Measurements from ENCODE around the gene SLC16A10.
"Not testable (repeated sequence)": the region's sequence is repeated elsewhere in the genome, so short reads cannot be mapped to it uniquely, and the experiment has no call there.

DNA sequence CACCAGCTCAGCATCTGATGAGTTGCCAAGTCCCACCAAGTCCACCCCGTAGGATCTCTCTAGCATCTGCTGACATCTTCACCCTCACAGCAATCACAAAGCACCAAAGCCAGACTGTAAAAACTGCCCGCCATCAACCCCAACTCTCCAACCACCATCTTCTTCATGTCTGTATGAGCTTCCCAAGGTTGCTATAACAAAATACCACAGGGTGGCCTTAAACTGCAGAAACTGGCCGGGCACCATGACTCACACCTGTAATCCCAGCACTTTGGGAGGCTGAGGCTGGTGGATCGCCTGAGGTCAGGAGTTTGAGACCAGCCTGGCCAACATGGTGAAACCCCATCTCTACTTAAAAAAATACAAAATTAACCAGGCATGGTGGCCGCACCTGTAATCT is 25.3 kb upstream of the SLC16A10 start:
- TF ChIP-seq, protein P1, sequence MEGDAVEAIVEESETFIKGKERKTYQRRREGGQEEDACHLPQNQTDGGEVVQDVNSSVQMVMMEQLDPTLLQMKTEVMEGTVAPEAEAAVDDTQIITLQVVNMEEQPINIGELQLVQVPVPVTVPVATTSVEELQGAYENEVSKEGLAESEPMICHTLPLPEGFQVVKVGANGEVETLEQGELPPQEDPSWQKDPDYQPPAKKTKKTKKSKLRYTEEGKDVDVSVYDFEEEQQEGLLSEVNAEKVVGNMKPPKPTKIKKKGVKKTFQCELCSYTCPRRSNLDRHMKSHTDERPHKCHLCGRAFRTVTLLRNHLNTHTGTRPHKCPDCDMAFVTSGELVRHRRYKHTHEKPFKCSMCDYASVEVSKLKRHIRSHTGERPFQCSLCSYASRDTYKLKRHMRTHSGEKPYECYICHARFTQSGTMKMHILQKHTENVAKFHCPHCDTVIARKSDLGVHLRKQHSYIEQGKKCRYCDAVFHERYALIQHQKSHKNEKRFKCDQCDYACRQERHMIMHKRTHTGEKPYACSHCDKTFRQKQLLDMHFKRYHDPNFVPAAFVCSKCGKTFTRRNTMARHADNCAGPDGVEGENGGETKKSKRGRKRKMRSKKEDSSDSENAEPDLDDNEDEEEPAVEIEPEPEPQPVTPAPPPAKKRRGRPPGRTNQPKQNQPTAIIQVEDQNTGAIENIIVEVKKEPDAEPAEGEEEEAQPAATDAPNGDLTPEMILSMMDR (IDR thresholded peaks at IDR 0.05) = not testable (repeated sequence)
- TF ChIP-seq POLR2A (IDR thresholded peaks at IDR 0.05) = not testable (repeated sequence)
